OCI-LY7 (cell line): ENCODE measurements around the gene BDH1.

Source experiments
- EZH2phosphoT487 ChIP-seq: fragments of 200-600 bp; sonication (generic); IDR thresholded peaks from 2 replicates; pipeline ENCODE4 v1.6.1; 2018; ENCODE audit warnings: low read depth, borderline replicate concordance, mild to moderate bottlenecking, mixed run types, antibody characterized with exemption, low read length, moderate library complexity, mixed read lengths
- TF ChIP-seq, protein P1 (sequence below): fragments of 200-600 bp; sonication (generic); conservative IDR thresholded peaks from 2 replicates; pipeline ENCODE4 v1.5.1; 2014; ENCODE audit warnings: mild to moderate bottlenecking, antibody characterized with exemption, low read length, moderate library complexity, mixed read lengths

- TF ChIP-seq, protein P1, sequence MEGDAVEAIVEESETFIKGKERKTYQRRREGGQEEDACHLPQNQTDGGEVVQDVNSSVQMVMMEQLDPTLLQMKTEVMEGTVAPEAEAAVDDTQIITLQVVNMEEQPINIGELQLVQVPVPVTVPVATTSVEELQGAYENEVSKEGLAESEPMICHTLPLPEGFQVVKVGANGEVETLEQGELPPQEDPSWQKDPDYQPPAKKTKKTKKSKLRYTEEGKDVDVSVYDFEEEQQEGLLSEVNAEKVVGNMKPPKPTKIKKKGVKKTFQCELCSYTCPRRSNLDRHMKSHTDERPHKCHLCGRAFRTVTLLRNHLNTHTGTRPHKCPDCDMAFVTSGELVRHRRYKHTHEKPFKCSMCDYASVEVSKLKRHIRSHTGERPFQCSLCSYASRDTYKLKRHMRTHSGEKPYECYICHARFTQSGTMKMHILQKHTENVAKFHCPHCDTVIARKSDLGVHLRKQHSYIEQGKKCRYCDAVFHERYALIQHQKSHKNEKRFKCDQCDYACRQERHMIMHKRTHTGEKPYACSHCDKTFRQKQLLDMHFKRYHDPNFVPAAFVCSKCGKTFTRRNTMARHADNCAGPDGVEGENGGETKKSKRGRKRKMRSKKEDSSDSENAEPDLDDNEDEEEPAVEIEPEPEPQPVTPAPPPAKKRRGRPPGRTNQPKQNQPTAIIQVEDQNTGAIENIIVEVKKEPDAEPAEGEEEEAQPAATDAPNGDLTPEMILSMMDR, result no peak
- no peak for TF ChIP-seq EZH2phosphoT487
Measured at GRCh38 chr3:197504229-197504628, 51.5 kb downstream of the BDH1 start.
